IMR-90 (cell line): ENCODE results near the gene RFX1.
A peak's percentile ranks its signal among the peaks of the same experiment; 100 is the strongest.

ENCODE experiments used
- CEBPB ChIP-seq: IDR thresholded peaks from 2 replicates; pipeline ENCODE4 v1.6.1; 2012; ENCODE audit warnings: low read depth, low read length, improper control_type of control experiment
- POLR2A ChIP-seq: IDR thresholded peaks from 2 replicates; pipeline ENCODE4 v1.6.1; 2012; ENCODE audit warnings: mild to moderate bottlenecking, low read depth, low read length
- TF ChIP-seq, protein P1 (sequence below): conservative IDR thresholded peaks from 2 replicates; pipeline ENCODE4 v1.5.1; 2012; ENCODE audit warnings: mild to moderate bottlenecking, low read depth, low read length, improper control_type of control experiment
- TF ChIP-seq, protein P2 (sequence below): fragments of 150-350 bp; IDR thresholded peaks from 2 replicates; pipeline ENCODE4 v1.6.1; 2017; ENCODE audit warnings: mild to moderate bottlenecking, antibody characterized with exemption, low read length, low read depth

- TF ChIP-seq, protein P1, sequence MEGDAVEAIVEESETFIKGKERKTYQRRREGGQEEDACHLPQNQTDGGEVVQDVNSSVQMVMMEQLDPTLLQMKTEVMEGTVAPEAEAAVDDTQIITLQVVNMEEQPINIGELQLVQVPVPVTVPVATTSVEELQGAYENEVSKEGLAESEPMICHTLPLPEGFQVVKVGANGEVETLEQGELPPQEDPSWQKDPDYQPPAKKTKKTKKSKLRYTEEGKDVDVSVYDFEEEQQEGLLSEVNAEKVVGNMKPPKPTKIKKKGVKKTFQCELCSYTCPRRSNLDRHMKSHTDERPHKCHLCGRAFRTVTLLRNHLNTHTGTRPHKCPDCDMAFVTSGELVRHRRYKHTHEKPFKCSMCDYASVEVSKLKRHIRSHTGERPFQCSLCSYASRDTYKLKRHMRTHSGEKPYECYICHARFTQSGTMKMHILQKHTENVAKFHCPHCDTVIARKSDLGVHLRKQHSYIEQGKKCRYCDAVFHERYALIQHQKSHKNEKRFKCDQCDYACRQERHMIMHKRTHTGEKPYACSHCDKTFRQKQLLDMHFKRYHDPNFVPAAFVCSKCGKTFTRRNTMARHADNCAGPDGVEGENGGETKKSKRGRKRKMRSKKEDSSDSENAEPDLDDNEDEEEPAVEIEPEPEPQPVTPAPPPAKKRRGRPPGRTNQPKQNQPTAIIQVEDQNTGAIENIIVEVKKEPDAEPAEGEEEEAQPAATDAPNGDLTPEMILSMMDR, result no peak
- TF ChIP-seq CEBPB, result peak; percentile 59
- TF ChIP-seq POLR2A, result peak; percentile 52
- TF ChIP-seq, protein P2, sequence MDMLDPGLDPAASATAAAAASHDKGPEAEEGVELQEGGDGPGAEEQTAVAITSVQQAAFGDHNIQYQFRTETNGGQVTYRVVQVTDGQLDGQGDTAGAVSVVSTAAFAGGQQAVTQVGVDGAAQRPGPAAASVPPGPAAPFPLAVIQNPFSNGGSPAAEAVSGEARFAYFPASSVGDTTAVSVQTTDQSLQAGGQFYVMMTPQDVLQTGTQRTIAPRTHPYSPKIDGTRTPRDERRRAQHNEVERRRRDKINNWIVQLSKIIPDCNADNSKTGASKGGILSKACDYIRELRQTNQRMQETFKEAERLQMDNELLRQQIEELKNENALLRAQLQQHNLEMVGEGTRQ, result peak; percentile 58; the same call in 1 of the 2 replicates
Measured at GRCh38 chr19:14006085-14006765, at the start of gene RFX1.
